ENCODE measurements around the gene CST9L.

DNA sequence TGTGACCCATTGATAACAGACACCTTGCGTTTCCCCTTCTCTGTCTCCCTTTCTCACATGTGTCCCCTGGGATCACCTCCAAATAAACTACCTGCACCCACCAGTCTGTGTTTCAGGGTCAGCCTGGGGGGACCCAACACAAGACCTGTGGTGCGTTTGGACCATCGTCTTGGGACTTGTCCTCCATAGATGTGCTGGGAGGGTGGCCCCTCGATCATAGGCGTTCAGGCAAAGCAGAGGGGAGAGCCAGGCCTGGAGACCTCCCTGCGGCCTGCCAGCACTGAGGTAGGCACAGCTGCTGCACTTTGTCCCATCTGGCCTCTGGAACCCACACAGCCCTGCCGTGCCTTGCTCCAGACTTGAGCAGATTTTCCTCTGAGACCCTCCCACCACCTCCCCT, 19.3 kb upstream of the CST9L start:
- TF ChIP-seq POLR2A (IDR thresholded peaks at IDR 0.05; ENCODE audit: extremely low read depth, insufficient read length) (no peak), MYC (IDR thresholded peaks at IDR 0.05; ENCODE audit: low read depth, low read length) (no peak)
- TF ChIP-seq, protein P1, sequence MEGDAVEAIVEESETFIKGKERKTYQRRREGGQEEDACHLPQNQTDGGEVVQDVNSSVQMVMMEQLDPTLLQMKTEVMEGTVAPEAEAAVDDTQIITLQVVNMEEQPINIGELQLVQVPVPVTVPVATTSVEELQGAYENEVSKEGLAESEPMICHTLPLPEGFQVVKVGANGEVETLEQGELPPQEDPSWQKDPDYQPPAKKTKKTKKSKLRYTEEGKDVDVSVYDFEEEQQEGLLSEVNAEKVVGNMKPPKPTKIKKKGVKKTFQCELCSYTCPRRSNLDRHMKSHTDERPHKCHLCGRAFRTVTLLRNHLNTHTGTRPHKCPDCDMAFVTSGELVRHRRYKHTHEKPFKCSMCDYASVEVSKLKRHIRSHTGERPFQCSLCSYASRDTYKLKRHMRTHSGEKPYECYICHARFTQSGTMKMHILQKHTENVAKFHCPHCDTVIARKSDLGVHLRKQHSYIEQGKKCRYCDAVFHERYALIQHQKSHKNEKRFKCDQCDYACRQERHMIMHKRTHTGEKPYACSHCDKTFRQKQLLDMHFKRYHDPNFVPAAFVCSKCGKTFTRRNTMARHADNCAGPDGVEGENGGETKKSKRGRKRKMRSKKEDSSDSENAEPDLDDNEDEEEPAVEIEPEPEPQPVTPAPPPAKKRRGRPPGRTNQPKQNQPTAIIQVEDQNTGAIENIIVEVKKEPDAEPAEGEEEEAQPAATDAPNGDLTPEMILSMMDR (IDR thresholded peaks at IDR 0.05; ENCODE audit: low read depth, low read length), result no peak
- TF ChIP-seq, protein P2, sequence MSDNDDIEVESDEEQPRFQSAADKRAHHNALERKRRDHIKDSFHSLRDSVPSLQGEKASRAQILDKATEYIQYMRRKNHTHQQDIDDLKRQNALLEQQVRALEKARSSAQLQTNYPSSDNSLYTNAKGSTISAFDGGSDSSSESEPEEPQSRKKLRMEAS (IDR thresholded peaks at IDR 0.05; ENCODE audit: low read depth, low read length), result no peak
